ENCODE data around the gene TXNRD2.

The TXNRD2 gene

DNA sequence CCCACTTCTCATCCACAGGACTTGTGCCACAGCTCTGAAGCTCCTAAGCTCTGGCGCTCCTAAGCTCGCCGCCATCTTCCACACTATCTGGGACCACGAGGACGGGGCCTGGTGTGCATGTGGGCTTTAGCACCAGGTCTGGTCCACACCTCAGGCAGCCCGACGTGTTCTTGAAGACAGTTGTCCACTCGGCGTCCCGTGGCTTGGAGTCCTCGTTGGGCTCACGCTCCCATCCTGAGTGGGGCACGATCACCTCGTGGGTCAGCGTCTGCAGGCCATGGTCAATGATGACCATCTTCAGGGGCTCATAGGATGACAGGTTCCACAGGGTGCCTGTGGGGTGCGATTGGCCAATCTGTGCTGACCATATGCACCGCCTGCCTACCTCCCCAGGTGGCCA lies 37.1 kb upstream of the TXNRD2 start:
- Histone ChIP-seq H3K4me1 (ENCODE audit: insufficient read depth, low read length) (peaks cover 13% of the 10 kb centered on the region), H3K36me3 (ENCODE audit: insufficient read depth, low read length) (peaks cover 38% of the 10 kb centered on the region), H3K27me3 (ENCODE audit: insufficient read depth, low read length) (no peaks in the 10 kb centered on the region), H3K9ac (ENCODE audit: low read depth, low read length) (no peak overlapping the region), H3K4me3 (ENCODE audit: low read length) (no peak overlapping the region), H3K9me3 (ENCODE audit: insufficient read depth, low read depth, low read length) (no peaks in the 10 kb centered on the region), H3K27ac (ENCODE audit: low read depth, low read length) (no peak overlapping the region)
- WGBS: 95% methylated on average over 17 of the region's 17 CpGs

GRCh38 chr22:19977296-19978243 lies 36.0 kb upstream of the TXNRD2 start:
- H3K27me3 ChIP-seq (ENCODE audit: insufficient read depth, low read length): no peaks in the 10 kb centered on the region
- WGBS: 95% methylated on average over 32 of the region's 32 CpGs

DNA sequence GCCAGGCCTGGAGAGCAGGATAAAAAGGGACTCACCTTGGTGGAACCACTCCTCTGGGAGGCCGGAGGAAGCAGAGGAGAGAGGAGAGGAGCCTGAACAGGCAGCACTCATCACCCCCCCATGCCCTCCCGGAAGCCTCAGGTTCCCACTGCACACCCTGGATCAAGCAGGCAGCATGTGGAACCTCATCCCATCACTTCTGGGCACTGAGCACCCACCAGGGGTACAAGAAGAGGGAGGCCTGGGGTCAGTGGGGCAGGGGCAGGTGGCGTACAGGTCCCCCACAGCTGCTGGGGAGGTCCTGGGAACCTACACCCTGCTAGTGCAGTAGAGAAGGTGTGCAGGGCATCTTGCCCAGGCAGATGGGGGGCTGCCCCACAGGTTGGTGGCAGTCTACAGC lies 35.1 kb upstream of the TXNRD2 start:
- Histone ChIP-seq H3K4me3 (ENCODE audit: low read length) (no peak overlapping the region), H3K9ac (ENCODE audit: low read depth, low read length) (no peak overlapping the region), H3K9me3 (ENCODE audit: insufficient read depth, low read depth, low read length) (no peaks in the 10 kb centered on the region), H3K27me3 (ENCODE audit: insufficient read depth, low read length) (no peaks in the 10 kb centered on the region), H3K4me1 (ENCODE audit: insufficient read depth, low read length) (peaks cover 13% of the 10 kb centered on the region), H3K27ac (ENCODE audit: low read depth, low read length) (no peak overlapping the region), H3K36me3 (ENCODE audit: insufficient read depth, low read length) (peaks cover 50% of the 10 kb centered on the region)
- 88% methylated on average over 3 of the region's 3 CpGs for WGBS

More at GRCh38 chr22:19977296-19978243, 36.0 kb upstream of the TXNRD2 start:
- Histone ChIP-seq H3K4me1 (ENCODE audit: insufficient read depth, low read length) (peaks cover 13% of the 10 kb centered on the region), H3K36me3 (ENCODE audit: insufficient read depth, low read length) (peaks cover 43% of the 10 kb centered on the region), H3K4me3 (ENCODE audit: low read length) (no peak overlapping the region), H3K9me3 (ENCODE audit: insufficient read depth, low read depth, low read length) (no peaks in the 10 kb centered on the region), H3K9ac (ENCODE audit: low read depth, low read length) (no peak overlapping the region), H3K27ac (ENCODE audit: low read depth, low read length) (no peak overlapping the region)

- H3K36me3 ChIP-seq (ENCODE audit: insufficient read depth, low read length): peaks cover 49% of the 10 kb centered on the region
- H3K9me3 ChIP-seq (ENCODE audit: insufficient read depth, low read depth, low read length): no peaks in the 10 kb centered on the region
- 91% methylated on average over 3 of the region's 4 CpGs for WGBS
- H3K9ac ChIP-seq (ENCODE audit: low read depth, low read length): no peak overlapping the region
- no peak overlapping the region for H3K27ac ChIP-seq (ENCODE audit: low read depth, low read length)
- H3K27me3 ChIP-seq (ENCODE audit: insufficient read depth, low read length): no peaks in the 10 kb centered on the region
- no peak overlapping the region for H3K4me3 ChIP-seq (ENCODE audit: low read length)
- peaks cover 13% of the 10 kb centered on the region for H3K4me1 ChIP-seq (ENCODE audit: insufficient read depth, low read length)
These were observed 34.1 kb upstream of the TXNRD2 start for GRCh38 chr22:19975707-19976035.

DNA sequence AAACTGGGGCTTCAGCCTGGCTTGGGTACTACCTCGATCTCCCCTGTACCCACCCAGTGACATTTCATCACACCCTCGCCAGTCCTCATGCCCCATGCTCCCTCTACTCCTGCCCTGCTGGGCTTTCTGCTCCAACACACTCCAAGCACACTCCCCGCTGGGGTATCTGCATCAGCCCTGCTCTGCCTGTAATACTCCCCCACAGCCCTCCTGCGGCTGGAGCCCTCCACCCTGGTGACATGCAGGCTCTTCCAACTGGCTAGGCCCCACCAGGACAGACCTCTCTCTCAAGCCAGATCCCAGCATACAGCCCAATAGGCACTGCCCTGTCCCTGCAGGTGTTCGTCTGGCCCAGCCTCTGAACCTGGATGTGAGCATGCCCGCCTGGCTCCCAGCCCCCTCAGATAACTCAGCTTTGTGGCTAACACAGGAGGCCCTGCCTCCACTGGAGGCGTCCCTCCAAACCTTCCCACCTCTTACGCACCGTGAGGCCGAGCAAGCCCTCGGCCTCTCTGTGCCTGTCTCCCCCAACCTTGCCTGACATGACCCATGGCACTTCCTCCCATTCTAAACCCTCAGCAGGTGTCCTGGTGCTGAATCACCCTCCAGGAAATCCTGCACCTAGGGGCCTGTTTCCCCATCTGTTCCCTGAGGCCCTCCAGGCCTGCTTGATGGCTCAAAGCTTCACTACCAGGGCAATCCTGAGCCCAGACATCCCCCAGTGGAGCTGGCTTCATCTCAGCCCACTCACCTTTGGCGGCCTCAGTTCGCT lies 33.5 kb upstream of the TXNRD2 start:
- Histone ChIP-seq H3K4me1 (ENCODE audit: insufficient read depth, low read length) (peaks cover 13% of the 10 kb centered on the region), H3K9me3 (ENCODE audit: insufficient read depth, low read depth, low read length) (no peaks in the 10 kb centered on the region), H3K27ac (ENCODE audit: low read depth, low read length) (peak overlapping the region; percentile 39), H3K36me3 (ENCODE audit: insufficient read depth, low read length) (peaks cover 47% of the 10 kb centered on the region), H3K4me3 (ENCODE audit: low read length) (no peak overlapping the region), H3K27me3 (ENCODE audit: insufficient read depth, low read length) (no peaks in the 10 kb centered on the region), H3K9ac (ENCODE audit: low read depth, low read length) (no peak overlapping the region)
- 76% methylated on average over 13 of the region's 13 CpGs for WGBS

- H3K4me1 ChIP-seq (ENCODE audit: insufficient read depth, low read length): peaks cover 13% of the 10 kb centered on the region
- peaks cover 46% of the 10 kb centered on the region for H3K36me3 ChIP-seq (ENCODE audit: insufficient read depth, low read length)
- no peaks in the 10 kb centered on the region for H3K27me3 ChIP-seq (ENCODE audit: insufficient read depth, low read length)
- 61% methylated on average over 9 of the region's 11 CpGs for WGBS
- H3K4me3 ChIP-seq (ENCODE audit: low read length): no peak overlapping the region
- H3K9ac ChIP-seq (ENCODE audit: low read depth, low read length): no peak overlapping the region
- no peaks in the 10 kb centered on the region for H3K9me3 ChIP-seq (ENCODE audit: insufficient read depth, low read depth, low read length)
- peak overlapping the region; percentile 39; the same call in 1 of the 2 replicates for H3K27ac ChIP-seq (ENCODE audit: low read depth, low read length)
These were observed 32.7 kb upstream of the TXNRD2 start for GRCh38 chr22:19974268-19974861.

GRCh38 chr22:19973551-19974267 lies 32.1 kb upstream of the TXNRD2 start:
- WGBS: 97% methylated on average over 46 of the region's 46 CpGs
- H3K9me3 ChIP-seq (ENCODE audit: insufficient read depth, low read depth, low read length): no peaks in the 10 kb centered on the region
- peaks cover 13% of the 10 kb centered on the region for H3K4me1 ChIP-seq (ENCODE audit: insufficient read depth, low read length)
- H3K27ac ChIP-seq (ENCODE audit: low read depth, low read length): no peak overlapping the region
- peaks cover 39% of the 10 kb centered on the region for H3K36me3 ChIP-seq (ENCODE audit: insufficient read depth, low read length)
- H3K27me3 ChIP-seq (ENCODE audit: insufficient read depth, low read length): no peaks in the 10 kb centered on the region
- no peak overlapping the region for H3K4me3 ChIP-seq (ENCODE audit: low read length)
- no peak overlapping the region for H3K9ac ChIP-seq (ENCODE audit: low read depth, low read length)

GRCh38 chr22:19972652-19973550 lies 31.3 kb upstream of the TXNRD2 start:
- Histone ChIP-seq H3K9me3 (ENCODE audit: insufficient read depth, low read depth, low read length) (no peaks in the 10 kb centered on the region), H3K27me3 (ENCODE audit: insufficient read depth, low read length) (no peaks in the 10 kb centered on the region), H3K36me3 (ENCODE audit: insufficient read depth, low read length) (peaks cover 35% of the 10 kb centered on the region), H3K9ac (ENCODE audit: low read depth, low read length) (no peak overlapping the region), H3K4me3 (ENCODE audit: low read length) (no peak overlapping the region), H3K27ac (ENCODE audit: low read depth, low read length) (no peak overlapping the region), H3K4me1 (ENCODE audit: insufficient read depth, low read length) (peaks cover 13% of the 10 kb centered on the region)
- 93% methylated on average over 50 of the region's 50 CpGs for WGBS

GRCh38 chr22:19972251-19972650 lies 30.6 kb upstream of the TXNRD2 start:
- no peaks in the 10 kb centered on the region for H3K9me3 ChIP-seq (ENCODE audit: insufficient read depth, low read depth, low read length)
- H3K4me3 ChIP-seq (ENCODE audit: low read length): no peak overlapping the region
- no peak overlapping the region for H3K27ac ChIP-seq (ENCODE audit: low read depth, low read length)
- no peaks in the 10 kb centered on the region for H3K27me3 ChIP-seq (ENCODE audit: insufficient read depth, low read length)
- peaks cover 13% of the 10 kb centered on the region for H3K4me1 ChIP-seq (ENCODE audit: insufficient read depth, low read length)
- WGBS: 94% methylated on average over 9 of the region's 9 CpGs
- H3K9ac ChIP-seq (ENCODE audit: low read depth, low read length): no peak overlapping the region
- H3K36me3 ChIP-seq (ENCODE audit: insufficient read depth, low read length): peaks cover 37% of the 10 kb centered on the region

Data from HUES64 (cell line).